ENCODE data around the gene ARSB.

Gene ARSB

DNA sequence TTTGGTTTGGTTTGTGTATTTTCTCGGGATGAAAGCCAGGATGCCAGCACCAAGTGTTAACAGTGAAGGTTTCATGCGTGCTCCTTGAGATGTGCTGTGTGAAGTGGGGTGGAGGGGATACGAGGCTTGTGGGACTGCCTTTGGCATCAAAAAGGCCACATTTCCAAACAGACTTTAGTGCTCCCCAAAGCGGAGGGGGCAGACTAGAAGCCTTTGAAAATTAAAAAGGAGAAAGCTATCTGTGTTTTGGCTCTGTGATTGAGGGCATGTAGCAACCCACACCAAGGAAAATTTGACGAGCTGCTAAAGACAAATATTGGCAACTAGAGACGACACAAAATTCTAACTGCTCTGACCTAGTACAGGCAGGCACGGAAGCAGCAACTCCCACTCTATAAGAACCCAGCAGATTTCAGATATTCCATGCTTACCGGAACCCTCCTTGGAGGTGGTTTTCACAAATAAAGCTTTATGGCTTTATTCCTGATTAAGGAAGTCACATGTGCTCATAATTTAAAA is 154.5 kb downstream of the ARSB start:
- Histone ChIP-seq H3K9ac (ENCODE audit: low read length) (no peak overlapping the region), H3K27ac (ENCODE audit: low read depth, low read length) (no peak overlapping the region), H3K27me3 (ENCODE audit: control insufficient read depth, insufficient read depth, low read length) (no peaks in the 10 kb centered on the region), H3K4me1 (ENCODE audit: control insufficient read depth, insufficient read depth, low read length) (peaks cover 11% of the 10 kb centered on the region), H3K4me3 (ENCODE audit: low read length) (no peak overlapping the region), H3K36me3 (ENCODE audit: control insufficient read depth, insufficient read depth, low read length) (no peaks in the 10 kb centered on the region)

DNA sequence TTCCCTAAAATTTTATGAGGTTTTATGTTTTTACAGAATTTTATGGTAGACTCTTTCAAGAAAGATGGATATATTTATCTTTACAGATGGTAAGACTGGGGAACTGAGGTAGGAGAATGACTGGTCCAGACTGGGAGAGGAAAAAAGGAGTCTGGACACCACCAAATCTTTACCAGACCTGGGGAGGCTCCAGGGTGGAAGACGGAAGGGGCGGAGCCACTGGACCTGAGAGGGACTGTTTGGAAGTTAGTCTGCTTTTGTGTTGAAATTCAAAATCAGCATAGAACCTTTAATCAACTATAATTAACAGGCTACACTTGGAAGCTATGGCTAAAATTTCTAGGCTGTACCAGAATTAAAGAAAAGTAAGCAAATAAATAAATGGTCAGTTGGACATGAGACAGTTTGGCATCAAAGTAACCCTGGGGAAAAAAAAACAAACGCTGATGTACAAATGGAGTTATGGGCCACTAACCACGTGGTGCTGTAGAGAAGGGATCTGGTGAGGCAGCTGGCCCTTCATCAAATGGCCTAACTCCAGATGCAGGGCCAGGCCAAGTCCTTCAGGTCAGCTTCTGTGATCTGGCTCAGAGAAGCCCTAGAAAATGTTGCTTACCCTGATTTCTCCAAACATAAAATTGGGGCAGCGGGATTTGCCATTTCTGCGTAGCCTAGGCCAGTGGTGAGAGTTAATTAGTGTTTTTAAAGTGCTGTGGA is 155.1 kb downstream of the ARSB start:
- peaks cover 11% of the 10 kb centered on the region for H3K4me1 ChIP-seq (ENCODE audit: control insufficient read depth, insufficient read depth, low read length)
- H3K9ac ChIP-seq (ENCODE audit: low read length), result no peak overlapping the region
- H3K36me3 ChIP-seq (ENCODE audit: control insufficient read depth, insufficient read depth, low read length), result no peaks in the 10 kb centered on the region
- no peak overlapping the region for H3K4me3 ChIP-seq (ENCODE audit: low read length)
- H3K27ac ChIP-seq (ENCODE audit: low read depth, low read length), result no peak overlapping the region
- H3K27me3 ChIP-seq (ENCODE audit: control insufficient read depth, insufficient read depth, low read length), result no peaks in the 10 kb centered on the region

DNA sequence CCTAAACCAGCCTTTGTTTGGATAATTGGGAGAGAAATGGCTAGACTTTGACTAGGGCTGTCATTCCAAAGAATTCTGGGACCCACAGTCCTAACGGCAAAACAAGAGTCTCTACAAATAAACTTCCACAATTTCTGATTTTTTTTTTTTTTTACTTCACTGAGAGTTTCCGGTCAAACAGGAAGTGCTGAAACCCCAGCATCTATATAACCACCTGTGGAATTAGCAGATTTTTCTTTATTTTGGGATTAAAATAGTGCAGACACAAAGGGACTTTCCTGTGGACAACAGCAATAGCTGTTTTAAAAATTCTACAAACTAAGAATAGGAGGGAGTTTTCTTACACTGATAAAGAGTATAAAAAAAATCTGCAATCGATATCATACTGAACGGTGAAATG is 157.4 kb downstream of the ARSB start:
- Histone ChIP-seq H3K27me3 (ENCODE audit: control insufficient read depth, insufficient read depth, low read length) (no peaks in the 10 kb centered on the region), H3K9ac (ENCODE audit: low read length) (no peak overlapping the region), H3K36me3 (ENCODE audit: control insufficient read depth, insufficient read depth, low read length) (no peaks in the 10 kb centered on the region), H3K4me1 (ENCODE audit: control insufficient read depth, insufficient read depth, low read length) (peaks cover 11% of the 10 kb centered on the region), H3K27ac (ENCODE audit: low read depth, low read length) (no peak overlapping the region), H3K4me3 (ENCODE audit: low read length) (no peak overlapping the region)

DNA sequence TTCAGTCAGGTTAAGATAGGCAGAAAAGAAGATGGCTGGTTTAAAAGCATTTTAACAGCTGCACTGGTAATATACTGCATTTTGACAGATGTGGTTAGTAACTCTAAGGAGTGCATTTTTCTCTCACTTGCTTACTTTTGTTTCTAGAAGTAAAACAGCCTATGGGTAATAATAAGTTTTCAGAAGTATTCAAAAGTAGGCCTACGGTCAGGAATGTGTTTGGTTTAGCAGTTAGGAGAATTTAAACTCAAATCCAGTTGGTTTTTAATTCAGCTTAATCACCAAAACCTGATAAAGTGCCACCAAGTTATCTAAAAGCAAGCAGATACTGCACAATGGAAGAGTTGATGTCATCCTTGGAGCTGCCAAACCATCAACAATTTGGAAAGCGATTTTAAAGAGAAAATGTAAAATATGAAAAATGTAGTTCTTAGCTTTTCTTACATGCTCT is 160.3 kb downstream of the ARSB start:
- Histone ChIP-seq H3K4me1 (ENCODE audit: control insufficient read depth, insufficient read depth, low read length) (peaks cover 2% of the 10 kb centered on the region), H3K9ac (ENCODE audit: low read length) (no peak overlapping the region), H3K27ac (ENCODE audit: low read depth, low read length) (no peak overlapping the region)

DNA sequence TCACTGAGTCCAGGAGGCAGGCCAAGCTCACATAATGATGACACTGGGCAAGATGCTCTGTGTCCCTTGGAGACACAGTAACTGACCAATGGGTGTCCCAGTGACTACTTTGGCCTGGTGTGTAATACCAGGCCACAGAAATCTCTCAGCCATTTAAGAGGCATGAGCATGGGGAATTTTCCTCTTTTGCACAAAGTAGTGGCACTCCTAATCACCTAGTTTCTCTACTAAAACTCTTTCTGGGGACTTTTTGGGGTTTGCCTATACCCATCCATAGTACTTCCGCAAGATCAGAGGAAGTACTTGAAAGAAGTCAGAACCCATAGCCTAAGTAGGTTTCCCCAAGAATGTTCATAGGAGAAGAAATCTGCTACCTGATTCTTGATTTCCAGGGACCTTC is 161.9 kb downstream of the ARSB start:
- no peaks in the 10 kb centered on the region for H3K27me3 ChIP-seq (ENCODE audit: control insufficient read depth, insufficient read depth, low read length)
- H3K36me3 ChIP-seq (ENCODE audit: control insufficient read depth, insufficient read depth, low read length), result no peaks in the 10 kb centered on the region
- H3K4me1 ChIP-seq (ENCODE audit: control insufficient read depth, insufficient read depth, low read length), result no peaks in the 10 kb centered on the region
- H3K4me3 ChIP-seq (ENCODE audit: low read length), result no peak overlapping the region
- H3K27ac ChIP-seq (ENCODE audit: low read depth, low read length), result no peak overlapping the region
- no peak overlapping the region for H3K9ac ChIP-seq (ENCODE audit: low read length)

More for the DNA sequence above, 160.3 kb downstream of the ARSB start:
- H3K27me3 ChIP-seq (ENCODE audit: control insufficient read depth, insufficient read depth, low read length), result no peaks in the 10 kb centered on the region
- H3K4me3 ChIP-seq (ENCODE audit: low read length), result no peak overlapping the region
- no peaks in the 10 kb centered on the region for H3K36me3 ChIP-seq (ENCODE audit: control insufficient read depth, insufficient read depth, low read length)

DNA sequence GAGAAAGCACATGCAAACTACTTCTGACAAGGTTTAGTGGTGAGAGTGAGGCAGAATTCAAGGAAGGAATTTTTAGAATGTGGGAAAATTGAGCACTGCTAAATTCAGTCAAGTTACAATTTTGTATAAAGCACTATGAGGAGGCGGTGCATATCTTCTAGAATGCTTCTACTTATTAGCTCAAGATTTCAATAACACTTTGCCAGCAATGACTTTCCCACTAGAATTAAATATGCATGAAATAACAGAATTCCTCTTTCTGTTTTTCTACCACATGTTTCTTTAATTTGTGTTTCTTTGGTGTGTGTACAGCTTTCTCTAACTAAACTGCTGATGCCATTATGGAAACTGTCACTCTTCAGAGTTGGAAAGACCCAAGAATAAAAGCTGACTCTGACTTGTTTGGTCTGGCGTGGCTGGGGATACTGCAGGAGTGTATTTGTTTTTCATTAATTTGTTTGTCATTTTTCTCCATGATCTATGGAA is 163.5 kb downstream of the ARSB start:
- no peak overlapping the region for H3K27ac ChIP-seq (ENCODE audit: low read depth, low read length)
- no peaks in the 10 kb centered on the region for H3K27me3 ChIP-seq (ENCODE audit: control insufficient read depth, insufficient read depth, low read length)
- no peak overlapping the region for H3K4me3 ChIP-seq (ENCODE audit: low read length)
- H3K9ac ChIP-seq (ENCODE audit: low read length), result no peak overlapping the region
- no peaks in the 10 kb centered on the region for H3K4me1 ChIP-seq (ENCODE audit: control insufficient read depth, insufficient read depth, low read length)
- no peaks in the 10 kb centered on the region for H3K36me3 ChIP-seq (ENCODE audit: control insufficient read depth, insufficient read depth, low read length)

DNA sequence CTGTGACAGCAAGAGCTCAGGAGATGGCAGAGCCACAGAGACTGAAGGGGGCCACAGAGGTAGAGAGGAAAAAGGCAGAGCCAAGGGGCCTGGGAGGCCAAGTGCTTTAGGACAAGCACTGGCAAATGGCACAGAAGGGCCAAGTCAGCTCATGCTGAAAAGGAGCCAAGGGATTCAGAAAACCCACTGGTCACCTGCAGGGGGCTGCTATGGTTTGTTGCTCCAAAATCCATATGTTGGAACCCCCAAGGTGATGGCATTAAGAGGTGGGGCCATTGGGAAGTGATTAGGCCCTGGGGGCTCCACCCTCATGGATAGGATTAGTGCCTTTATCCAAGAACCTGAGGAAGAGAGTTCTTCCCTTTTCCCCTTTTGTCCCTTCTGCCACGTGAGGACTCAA is 165.4 kb downstream of the ARSB start:
- Histone ChIP-seq H3K27ac (ENCODE audit: low read depth, low read length) (no peak overlapping the region), H3K4me3 (ENCODE audit: low read length) (no peak overlapping the region), H3K27me3 (ENCODE audit: control insufficient read depth, insufficient read depth, low read length) (no peaks in the 10 kb centered on the region), H3K4me1 (ENCODE audit: control insufficient read depth, insufficient read depth, low read length) (no peaks in the 10 kb centered on the region), H3K9ac (ENCODE audit: low read length) (no peak overlapping the region), H3K36me3 (ENCODE audit: control insufficient read depth, insufficient read depth, low read length) (no peaks in the 10 kb centered on the region)

DNA sequence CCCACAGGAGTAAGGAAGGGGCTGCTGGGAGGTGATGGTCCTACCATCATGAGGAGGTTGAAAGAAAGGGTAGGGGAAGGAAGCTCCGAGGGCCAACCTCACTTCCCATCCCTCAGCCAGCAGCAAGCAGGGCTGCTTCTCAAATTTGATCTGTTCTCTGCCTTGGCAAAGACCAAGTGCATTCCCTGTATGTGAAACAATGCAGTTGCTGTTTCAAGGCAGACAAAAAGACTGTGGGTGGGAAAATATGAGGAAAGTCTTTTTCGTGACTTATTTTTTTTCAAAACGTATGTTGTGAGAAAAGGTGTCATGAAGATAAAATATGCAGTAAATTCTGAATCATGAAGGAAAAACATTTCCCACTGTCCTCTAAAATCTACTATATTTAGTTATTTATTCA is 165.9 kb downstream of the ARSB start:
- H3K27ac ChIP-seq (ENCODE audit: low read depth, low read length), result no peak overlapping the region
- H3K4me3 ChIP-seq (ENCODE audit: low read length), result no peak overlapping the region
- H3K36me3 ChIP-seq (ENCODE audit: control insufficient read depth, insufficient read depth, low read length), result no peaks in the 10 kb centered on the region
- no peaks in the 10 kb centered on the region for H3K27me3 ChIP-seq (ENCODE audit: control insufficient read depth, insufficient read depth, low read length)
- H3K9ac ChIP-seq (ENCODE audit: low read length), result no peak overlapping the region
- H3K4me1 ChIP-seq (ENCODE audit: control insufficient read depth, insufficient read depth, low read length), result no peaks in the 10 kb centered on the region

DNA sequence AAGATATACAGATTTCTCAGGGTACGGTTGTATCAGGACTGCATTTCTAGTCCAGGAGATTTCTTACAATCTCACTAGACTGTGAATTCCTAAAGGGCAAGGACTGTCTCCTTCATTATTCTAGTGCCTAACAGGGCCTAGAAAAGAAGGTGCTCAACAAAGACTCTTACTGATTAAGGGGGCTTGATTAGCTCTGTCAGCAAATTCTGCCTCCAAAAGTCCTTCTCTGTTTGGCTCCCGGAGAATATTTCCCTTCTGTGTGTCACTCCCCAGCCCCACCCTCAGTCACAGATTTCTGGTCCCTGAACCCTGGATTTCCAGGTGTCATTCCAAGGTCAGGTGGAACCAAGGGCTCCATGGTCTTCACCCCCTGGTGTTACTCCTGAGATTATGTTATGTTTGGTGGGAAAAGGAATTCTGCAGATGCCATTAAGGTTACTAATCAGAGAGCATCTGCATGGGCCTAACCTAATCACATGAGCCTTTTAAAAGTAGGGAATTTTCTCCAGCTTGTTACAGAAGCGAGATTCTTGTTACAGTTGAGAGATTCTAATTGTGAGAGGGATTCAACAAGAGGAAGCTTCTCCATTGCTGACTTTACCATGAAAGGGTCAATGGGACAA is 168.9 kb downstream of the ARSB start:
- Histone ChIP-seq H3K36me3 (ENCODE audit: control insufficient read depth, insufficient read depth, low read length) (no peaks in the 10 kb centered on the region), H3K27ac (ENCODE audit: low read depth, low read length) (no peak overlapping the region), H3K4me1 (ENCODE audit: control insufficient read depth, insufficient read depth, low read length) (peaks cover under 1% of the 10 kb centered on the region), H3K9ac (ENCODE audit: low read length) (no peak overlapping the region), H3K27me3 (ENCODE audit: control insufficient read depth, insufficient read depth, low read length) (no peaks in the 10 kb centered on the region), H3K4me3 (ENCODE audit: low read length) (no peak overlapping the region)

DNA sequence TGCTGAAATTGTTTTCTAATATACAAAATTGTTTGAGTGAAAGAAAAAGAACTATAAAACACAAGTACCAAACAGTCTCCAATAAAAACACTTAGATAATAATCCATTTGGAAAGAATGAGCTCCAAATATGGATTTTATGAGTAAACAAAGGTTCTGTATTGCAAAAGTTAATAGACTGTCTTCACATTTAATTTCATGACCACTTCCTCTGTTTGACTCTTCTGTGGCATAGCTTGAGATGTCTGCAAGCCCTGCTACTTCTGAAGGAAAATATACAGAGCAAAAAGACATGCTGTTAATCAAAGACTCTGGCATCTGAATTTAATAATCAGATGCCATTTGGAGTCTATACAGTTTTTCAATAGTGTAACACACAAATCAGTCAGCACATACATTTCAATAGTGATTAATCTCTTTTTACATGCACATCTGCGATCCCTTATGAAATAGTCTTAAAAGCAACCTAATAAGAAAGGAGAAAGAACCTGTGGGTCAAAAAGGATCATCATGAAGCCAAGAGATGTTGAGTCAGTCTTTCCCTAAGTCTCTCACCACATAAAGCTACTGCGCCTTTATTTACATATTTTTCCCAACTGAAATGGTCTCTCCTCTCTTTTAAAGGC is 171.1 kb downstream of the ARSB start:
- no peak overlapping the region for H3K27ac ChIP-seq (ENCODE audit: low read depth, low read length)
- no peaks in the 10 kb centered on the region for H3K36me3 ChIP-seq (ENCODE audit: control insufficient read depth, insufficient read depth, low read length)
- H3K9ac ChIP-seq (ENCODE audit: low read length), result no peak overlapping the region
- H3K27me3 ChIP-seq (ENCODE audit: control insufficient read depth, insufficient read depth, low read length), result no peaks in the 10 kb centered on the region
- H3K4me3 ChIP-seq (ENCODE audit: low read length), result no peak overlapping the region
- H3K4me1 ChIP-seq (ENCODE audit: control insufficient read depth, insufficient read depth, low read length), result peaks cover 14% of the 10 kb centered on the region

DNA sequence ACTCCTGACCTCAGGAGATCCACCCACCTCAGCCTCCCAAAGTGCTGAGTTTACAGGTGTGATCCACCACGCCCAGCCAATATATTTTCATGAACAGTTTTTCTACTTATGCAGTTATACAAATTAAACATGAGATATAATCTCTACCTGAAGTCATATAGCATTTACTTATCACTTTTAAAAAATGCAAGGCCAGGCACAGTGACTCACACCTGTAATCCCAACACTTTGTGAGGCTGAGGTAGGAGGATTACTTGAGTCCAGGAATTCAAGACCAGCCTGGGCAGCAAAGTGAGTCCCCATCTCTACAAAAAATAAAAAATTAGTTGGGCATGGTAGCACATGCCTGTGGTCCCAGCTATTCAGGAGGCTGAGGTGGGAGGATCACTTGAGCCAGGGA is 171.8 kb downstream of the ARSB start:
- no peak overlapping the region for H3K27ac ChIP-seq (ENCODE audit: low read depth, low read length)
- H3K9ac ChIP-seq (ENCODE audit: low read length), result no peak overlapping the region
- H3K4me3 ChIP-seq (ENCODE audit: low read length), result no peak overlapping the region
- peaks cover 16% of the 10 kb centered on the region for H3K4me1 ChIP-seq (ENCODE audit: control insufficient read depth, insufficient read depth, low read length)
- no peaks in the 10 kb centered on the region for H3K27me3 ChIP-seq (ENCODE audit: control insufficient read depth, insufficient read depth, low read length)
- H3K36me3 ChIP-seq (ENCODE audit: control insufficient read depth, insufficient read depth, low read length), result no peaks in the 10 kb centered on the region

DNA sequence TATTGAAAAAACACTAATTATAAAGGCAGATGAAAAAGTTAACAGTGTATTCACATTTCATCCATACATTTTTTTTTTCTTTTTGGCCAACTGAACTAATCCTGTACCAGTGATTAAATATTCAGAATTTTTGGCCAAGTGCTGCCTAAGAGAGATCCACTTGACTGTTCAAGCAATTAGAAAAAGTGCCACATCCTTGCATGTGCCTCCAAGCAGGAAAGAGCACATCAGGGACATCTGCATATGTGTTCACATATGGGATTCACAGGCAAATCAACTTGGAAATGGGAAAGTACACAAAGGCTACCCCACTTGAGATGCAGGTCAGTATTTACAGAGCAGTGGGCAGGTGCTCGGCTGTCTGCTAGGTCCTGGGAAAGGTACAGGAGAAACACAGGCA is 173.2 kb downstream of the ARSB start:
- Histone ChIP-seq H3K27me3 (ENCODE audit: control insufficient read depth, insufficient read depth, low read length) (no peaks in the 10 kb centered on the region), H3K9ac (ENCODE audit: low read length) (no peak overlapping the region), H3K27ac (ENCODE audit: low read depth, low read length) (no peak overlapping the region), H3K36me3 (ENCODE audit: control insufficient read depth, insufficient read depth, low read length) (no peaks in the 10 kb centered on the region), H3K4me1 (ENCODE audit: control insufficient read depth, insufficient read depth, low read length) (peaks cover 16% of the 10 kb centered on the region), H3K4me3 (ENCODE audit: low read length) (no peak overlapping the region)

Measured in rectal smooth muscle tissue (tissue), 1 donor.